ENCODE measurements around the gene PLCL1.
"Not testable (repeated sequence)": the region's sequence is repeated elsewhere in the genome, so short reads cannot be mapped to it uniquely, and the experiment has no call there.

DNA sequence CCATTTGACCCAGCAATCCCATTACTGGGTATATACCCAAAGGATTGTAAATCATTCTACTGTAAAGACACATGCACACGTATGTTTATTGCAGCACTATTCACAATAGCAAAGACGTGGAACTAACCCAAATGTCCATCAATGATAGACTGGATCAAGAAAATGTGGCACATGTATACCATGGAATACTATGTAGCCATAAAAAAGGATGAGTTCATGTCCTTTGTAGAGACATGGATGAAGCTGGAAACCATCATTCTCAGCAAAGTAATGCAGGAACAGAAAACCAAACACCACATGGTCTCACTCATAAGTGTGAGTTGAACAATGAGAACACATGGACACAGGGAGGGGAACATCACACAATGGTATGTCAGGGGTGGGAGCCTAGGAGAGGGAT, 30.4 kb downstream of the PLCL1 start:
- not testable (repeated sequence) for TF ChIP-seq EZH2 (IDR thresholded peaks at IDR 0.05; ENCODE audit: borderline replicate concordance, low read depth, low read length, severe bottlenecking); POLR2AphosphoS5 (IDR thresholded peaks at IDR 0.05; ENCODE audit: insufficient read depth, low read depth, low read length); POLR2A (IDR thresholded peaks at IDR 0.05; ENCODE audit: low read depth, low read length); MYC (IDR thresholded peaks at IDR 0.05; ENCODE audit: low read depth, low read length)
- TF ChIP-seq, protein P1, sequence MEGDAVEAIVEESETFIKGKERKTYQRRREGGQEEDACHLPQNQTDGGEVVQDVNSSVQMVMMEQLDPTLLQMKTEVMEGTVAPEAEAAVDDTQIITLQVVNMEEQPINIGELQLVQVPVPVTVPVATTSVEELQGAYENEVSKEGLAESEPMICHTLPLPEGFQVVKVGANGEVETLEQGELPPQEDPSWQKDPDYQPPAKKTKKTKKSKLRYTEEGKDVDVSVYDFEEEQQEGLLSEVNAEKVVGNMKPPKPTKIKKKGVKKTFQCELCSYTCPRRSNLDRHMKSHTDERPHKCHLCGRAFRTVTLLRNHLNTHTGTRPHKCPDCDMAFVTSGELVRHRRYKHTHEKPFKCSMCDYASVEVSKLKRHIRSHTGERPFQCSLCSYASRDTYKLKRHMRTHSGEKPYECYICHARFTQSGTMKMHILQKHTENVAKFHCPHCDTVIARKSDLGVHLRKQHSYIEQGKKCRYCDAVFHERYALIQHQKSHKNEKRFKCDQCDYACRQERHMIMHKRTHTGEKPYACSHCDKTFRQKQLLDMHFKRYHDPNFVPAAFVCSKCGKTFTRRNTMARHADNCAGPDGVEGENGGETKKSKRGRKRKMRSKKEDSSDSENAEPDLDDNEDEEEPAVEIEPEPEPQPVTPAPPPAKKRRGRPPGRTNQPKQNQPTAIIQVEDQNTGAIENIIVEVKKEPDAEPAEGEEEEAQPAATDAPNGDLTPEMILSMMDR (IDR thresholded peaks at IDR 0.05; ENCODE audit: extremely low read depth in 1 of 2, insufficient read depth in 1 of 2, low read depth in 1 of 2, low read length in 2 of 2) = not testable (repeated sequence)
- TF ChIP-seq, protein P2, sequence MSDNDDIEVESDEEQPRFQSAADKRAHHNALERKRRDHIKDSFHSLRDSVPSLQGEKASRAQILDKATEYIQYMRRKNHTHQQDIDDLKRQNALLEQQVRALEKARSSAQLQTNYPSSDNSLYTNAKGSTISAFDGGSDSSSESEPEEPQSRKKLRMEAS (IDR thresholded peaks at IDR 0.05; ENCODE audit: insufficient read depth, insufficient read length) = not testable (repeated sequence)
